ENCODE results near the gene CMIP.

DNA sequence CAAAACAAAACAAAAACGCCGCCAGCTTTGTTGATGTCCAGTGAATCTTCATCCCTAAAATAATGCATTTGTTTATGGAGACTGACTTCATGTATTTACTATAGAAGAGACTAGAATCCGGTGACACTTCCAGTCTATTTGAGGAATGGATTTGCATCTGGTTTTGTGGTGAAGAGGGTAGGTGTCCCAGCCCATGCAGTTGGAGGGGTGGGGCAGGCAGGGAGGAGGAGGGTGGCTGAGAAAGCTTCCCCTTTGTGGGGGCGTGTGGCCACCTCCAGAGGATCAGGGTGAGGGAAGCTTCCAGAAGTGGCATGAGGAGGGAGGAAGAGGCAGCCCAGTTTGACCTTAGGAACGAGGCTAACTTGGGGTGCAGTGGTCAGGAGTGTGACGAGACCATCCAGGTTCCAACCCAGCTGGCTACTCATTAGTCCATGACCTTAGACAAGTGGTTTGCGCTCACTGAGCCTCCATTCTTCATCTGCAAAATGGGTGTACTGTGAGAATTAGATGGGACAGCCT, 69.5 kb downstream of the CMIP start:
- no peak for TF ChIP-seq POLR2A (IDR thresholded peaks at IDR 0.05)
- TF ChIP-seq, protein P1, sequence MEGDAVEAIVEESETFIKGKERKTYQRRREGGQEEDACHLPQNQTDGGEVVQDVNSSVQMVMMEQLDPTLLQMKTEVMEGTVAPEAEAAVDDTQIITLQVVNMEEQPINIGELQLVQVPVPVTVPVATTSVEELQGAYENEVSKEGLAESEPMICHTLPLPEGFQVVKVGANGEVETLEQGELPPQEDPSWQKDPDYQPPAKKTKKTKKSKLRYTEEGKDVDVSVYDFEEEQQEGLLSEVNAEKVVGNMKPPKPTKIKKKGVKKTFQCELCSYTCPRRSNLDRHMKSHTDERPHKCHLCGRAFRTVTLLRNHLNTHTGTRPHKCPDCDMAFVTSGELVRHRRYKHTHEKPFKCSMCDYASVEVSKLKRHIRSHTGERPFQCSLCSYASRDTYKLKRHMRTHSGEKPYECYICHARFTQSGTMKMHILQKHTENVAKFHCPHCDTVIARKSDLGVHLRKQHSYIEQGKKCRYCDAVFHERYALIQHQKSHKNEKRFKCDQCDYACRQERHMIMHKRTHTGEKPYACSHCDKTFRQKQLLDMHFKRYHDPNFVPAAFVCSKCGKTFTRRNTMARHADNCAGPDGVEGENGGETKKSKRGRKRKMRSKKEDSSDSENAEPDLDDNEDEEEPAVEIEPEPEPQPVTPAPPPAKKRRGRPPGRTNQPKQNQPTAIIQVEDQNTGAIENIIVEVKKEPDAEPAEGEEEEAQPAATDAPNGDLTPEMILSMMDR (IDR thresholded peaks at IDR 0.05) = no peak

All from Peyer's patch (tissue), 4 donors.